Stimulated activated CD8-positive, alpha-beta memory T cell treated with anti-CD3 and anti-CD28 coated beads, Interleukin-12 subunit alpha, Interleukin-12 subunit beta, amount 100 ng/mL, for 1 hour (primary cell): ENCODE results near the gene ZDBF2.
"Not testable (repeated sequence)": the region's sequence is repeated elsewhere in the genome, so short reads cannot be mapped to it uniquely, and the experiment has no call there.

ENCODE experiments used
- DNase-seq: peaks from one replicate; pipeline ENCODE4 v3.0.0-alpha.2; 2020; ENCODE audit warnings: low read depth

ZDBF2 gene

GRCh38 chr2:206274434-206275311 is at the start of gene ZDBF2:
Gene ZDBF2 (plus strand): TSS chr2:206274663. CDS start chr2:206281850, 7,187 bp downstream.
- DNase-seq = peak; percentile 4

DNA sequence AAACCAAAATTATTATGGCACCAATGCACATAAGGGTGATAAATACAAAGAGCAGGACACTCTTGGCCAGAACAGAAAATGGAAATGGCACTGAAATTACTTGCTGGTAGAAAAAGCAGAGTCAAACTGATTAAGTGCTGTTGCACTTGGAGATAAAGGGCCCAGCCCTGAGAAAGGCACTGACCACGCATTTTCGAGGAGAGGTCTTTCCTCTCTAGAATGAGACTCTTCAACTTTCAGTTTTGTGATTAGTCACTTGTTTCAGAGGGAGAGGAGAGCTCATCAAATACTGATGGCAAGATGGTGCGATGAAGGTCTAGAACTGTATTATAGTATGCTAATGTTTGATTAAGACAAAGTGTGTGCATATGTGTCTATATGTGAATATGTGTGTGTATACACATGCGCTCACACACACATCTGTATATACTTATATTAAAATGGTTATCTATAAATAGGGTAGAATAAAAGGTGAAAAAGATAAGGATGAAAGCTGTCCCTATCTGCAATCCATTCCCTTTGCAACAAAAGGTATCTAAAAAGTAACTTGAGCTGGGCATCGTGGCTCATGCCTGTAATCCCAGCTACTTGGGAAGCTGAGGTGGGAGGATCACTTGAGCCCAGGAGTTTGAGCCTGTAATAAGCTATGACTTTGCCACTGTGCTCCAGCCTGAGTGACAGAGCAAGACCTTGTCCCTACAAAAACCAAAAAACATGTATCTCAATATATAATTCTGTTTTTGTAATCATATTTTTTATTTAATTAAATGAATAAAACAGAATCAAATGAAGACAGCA is 48.8 kb upstream of the ZDBF2 start:
- no peak for DNase-seq

DNA sequence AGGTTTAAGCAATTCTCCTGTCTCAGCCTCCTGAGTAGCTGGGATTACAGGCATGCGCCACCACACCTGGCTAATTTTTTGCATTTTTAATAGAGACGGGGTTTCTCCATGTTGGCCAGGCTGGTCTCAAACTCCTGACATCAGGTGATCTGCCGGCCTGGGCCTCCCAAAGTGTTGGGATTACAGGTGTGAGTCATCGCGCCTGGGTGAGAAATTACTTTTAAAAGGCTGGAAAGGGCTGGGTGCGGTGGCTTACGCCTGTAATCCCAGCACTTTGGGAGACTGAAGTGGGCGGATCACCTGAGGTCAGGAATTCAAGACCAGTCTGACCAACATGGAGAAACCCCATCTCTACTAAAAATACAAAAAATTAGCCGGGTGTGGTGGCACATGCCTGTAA is 45.8 kb upstream of the ZDBF2 start:
- DNase-seq = not testable (repeated sequence)

- DNase-seq = no peak
These were observed 44.8 kb upstream of the ZDBF2 start for GRCh38 chr2:206229642-206230041.

- no peak for DNase-seq
These were observed 44.3 kb upstream of the ZDBF2 start for GRCh38 chr2:206230060-206230762.

- no peak for DNase-seq
These were observed 42.7 kb upstream of the ZDBF2 start for GRCh38 chr2:206231669-206232286.

DNA sequence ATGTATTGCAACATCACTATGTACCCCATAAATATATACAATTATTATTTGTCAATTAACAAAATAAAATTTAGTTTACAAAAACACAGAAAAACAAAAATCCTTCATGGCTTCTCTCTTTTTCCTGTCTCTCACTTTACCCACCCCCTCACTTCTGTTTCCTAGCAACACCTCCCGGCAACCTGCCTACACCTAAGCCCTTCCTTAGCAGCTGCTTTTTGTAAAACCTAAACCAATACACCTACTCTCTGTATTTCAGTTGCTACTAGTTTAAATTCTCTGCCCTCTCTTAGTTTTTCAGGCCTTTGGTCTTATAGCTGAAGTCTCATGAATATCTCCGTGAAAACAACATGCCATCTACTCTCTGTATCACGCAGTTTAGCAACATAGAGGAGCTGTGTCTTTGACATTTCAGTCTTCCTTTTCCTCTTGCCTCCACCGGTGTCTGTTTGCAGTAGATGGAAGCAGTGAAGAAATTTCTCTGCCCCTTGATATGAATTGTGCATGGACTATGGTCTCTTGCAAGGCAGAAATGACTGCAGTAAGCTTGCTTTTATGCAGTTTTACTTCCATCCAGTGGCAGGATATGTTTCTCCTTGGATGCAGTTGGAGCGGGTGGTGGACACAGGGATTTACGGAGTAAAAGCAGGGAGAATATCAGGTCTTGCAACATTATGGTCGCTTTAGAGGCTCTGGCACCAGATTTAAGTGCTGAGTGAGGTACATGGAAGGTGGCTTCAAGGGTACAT is 42.0 kb upstream of the ZDBF2 start:
- DNase-seq = no peak

DNA sequence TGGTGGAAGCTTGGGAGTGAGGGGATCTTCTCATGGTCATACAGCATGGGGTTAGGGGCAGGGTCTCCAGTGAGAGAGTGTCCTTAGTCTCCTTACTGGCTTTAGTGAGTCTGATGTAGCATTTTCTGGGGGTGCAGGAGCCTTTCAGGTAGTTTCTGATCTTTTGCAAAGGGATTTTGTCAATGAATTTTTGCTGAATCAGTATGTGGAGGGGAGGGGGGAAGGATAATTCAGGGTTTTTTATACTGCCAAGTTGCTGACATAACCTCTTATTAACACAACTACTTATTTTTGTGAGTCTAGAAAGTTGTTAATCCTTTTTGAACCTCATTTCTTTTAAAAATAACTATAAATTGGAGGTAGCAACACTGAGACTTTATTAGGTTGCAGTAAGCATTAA is 35.3 kb upstream of the ZDBF2 start:
- no peak for DNase-seq

DNA sequence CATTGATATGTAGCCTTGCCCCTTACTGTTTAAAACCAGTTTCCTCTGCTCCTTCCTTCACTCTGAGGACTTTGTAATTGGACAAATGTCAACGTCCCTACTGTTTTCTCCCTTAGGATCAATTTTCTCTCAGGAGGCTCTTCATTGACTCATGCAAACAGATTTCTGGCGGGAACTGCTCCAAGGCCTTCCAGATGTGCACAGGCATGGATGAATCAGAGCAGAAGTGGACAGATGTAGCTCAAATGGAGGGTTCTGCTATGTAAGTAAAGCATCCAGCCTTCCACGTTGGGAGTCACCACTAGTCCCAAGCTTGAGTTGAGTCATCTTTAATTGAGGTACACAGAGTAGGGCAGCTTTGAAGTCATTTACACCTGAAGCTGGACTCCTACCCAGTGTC is 34.1 kb upstream of the ZDBF2 start:
- no peak for DNase-seq

- no peak for DNase-seq
These were observed 32.7 kb upstream of the ZDBF2 start for GRCh38 chr2:206241736-206242135.

- no peak for DNase-seq
These were observed 29.2 kb upstream of the ZDBF2 start for GRCh38 chr2:206245265-206245672.

- DNase-seq = no peak
These were observed 24.2 kb upstream of the ZDBF2 start for GRCh38 chr2:206250041-206250897.

DNA sequence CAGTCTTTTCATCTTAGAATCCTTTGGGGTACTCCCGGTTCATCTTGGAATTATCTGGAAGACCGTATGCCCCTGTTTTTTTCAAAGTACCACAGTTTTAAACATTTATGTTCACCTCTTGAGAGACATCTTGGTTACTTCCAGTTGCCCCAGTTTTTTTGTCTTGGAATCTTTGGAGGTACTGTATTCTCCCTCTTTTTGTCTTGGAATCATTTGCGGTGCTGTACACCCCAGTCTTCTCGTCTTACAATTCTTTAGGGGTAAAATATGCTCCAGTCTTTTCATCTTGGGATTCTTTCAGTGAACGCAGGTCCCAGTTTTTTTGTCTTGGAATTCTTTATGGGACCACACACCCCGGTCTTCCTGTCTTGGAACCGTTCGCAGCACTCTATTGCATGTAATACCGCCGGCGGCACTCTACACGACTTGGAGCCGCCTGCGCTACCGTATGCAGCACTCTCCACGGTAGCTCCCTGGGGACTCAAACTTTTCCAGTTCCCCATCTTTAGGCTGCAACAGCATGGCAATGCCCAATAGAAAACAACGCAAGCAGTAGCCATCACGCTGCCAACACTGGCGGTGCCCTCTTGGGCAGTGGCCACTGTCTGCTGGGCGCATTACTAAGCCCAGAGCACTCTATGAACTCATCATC is 21.2 kb upstream of the ZDBF2 start:
- DNase-seq = no peak

GRCh38 chr2:206253777-206254166 is 20.7 kb upstream of the ZDBF2 start:
- no peak for DNase-seq

GRCh38 chr2:206255003-206255402 is 19.5 kb upstream of the ZDBF2 start:
- DNase-seq = no peak

GRCh38 chr2:206256706-206257205 is 17.7 kb upstream of the ZDBF2 start:
- no peak for DNase-seq

- DNase-seq = no peak
These were observed 17.1 kb upstream of the ZDBF2 start for GRCh38 chr2:206257350-206257749.

GRCh38 chr2:206257861-206258260 is 16.6 kb upstream of the ZDBF2 start:
- DNase-seq = no peak

GRCh38 chr2:206258615-206259014 is 15.8 kb upstream of the ZDBF2 start:
- DNase-seq = not testable (repeated sequence)
